HCT116 (cell line): Measurements from ENCODE around the gene RELL1. TPM values are rescaled to one million over a fixed set of nuclear protein-coding genes. Genes with fewer than 3 reads are reported as not detected.

Experiments
- ATAC-seq: fragments of 200-7000 bp; cut with Tn5 transposase; 2 replicates; pipeline ENCODE4 v1.9.1; 2020; ENCODE audit warnings: mild to moderate bottlenecking, moderate library complexity
- BruUV-seq: library from RNA; stranded (reverse); fragments of 400-500 nt; replicated peaks from 2 replicates; lab custom pipeline; 2021; lab: Mats Ljungman, UMichigan
- CTCF ChIA-PET: fragments of 300-600 bp; sonication (Branson Sonifier 250); formaldehyde crosslinking; loops from one replicate; lab custom pipeline; 2021; ENCODE audit warnings: antibody characterized with exemption; lab: Charles Lee
- POLR2A ChIA-PET: fragments of 300-600, 350-600 bp; sonication (Branson Sonifier 250); formaldehyde crosslinking; loops from one replicate; lab custom pipeline; 2021; ENCODE audit warnings: antibody characterized with exemption; lab: Charles Lee
- RAD21 ChIA-PET, 2 experiments: fragments of 300-600 bp; sonication (Branson Sonifier 250); formaldehyde crosslinking; loops; one replicate each; lab custom pipeline; 2023; ENCODE audit warnings: low total read pairs in 2 of 2; ENCODE audit not compliant: uncharacterized antibody in 2 of 2, unreplicated experiment in 2 of 2, low non-redundant PET in 1 of 2; lab: Charles Lee
- DNase-seq: peaks from one replicate; pipeline ENCODE4 v3.0.0-alpha.2; 2010; ENCODE audit warnings: low read depth, low spot score
- H2AFZ ChIP-seq: fragments of 200-600 bp; shearing (Covaris generic), sonication (generic); 2 replicates; pipeline ENCODE4 v1.6.1; 2017; ENCODE audit warnings: low read depth, mixed run types, mixed read lengths, antibody characterized with exemption, low read length; ENCODE audit not compliant: poor library complexity, severe bottlenecking
- H3K27ac ChIP-seq: 2 replicates; pipeline ENCODE4 v1.5.1; 2012; ENCODE audit warnings: low read depth, low read length
- H3K27me3 ChIP-seq: fragments of 200-600 bp; sonication (generic); 2 replicates; pipeline ENCODE4 v1.6.1; 2016; ENCODE audit warnings: mixed run types, low read length, mixed read lengths; ENCODE audit not compliant: insufficient read depth
- H3K36me3 ChIP-seq, 2 experiments: fragments of 200-500 bp in 1 of 2; fragments of 200-600 bp in 1 of 2; sonication (Bioruptor generic) in 1 of 2; sonication (generic) in 1 of 2; 2 replicates each; pipeline versions ENCODE4 v1.5.1 to v1.6.1; 2014 to 2016; ENCODE audit warnings: low read length in 2 of 2, inconsistent platforms in 1 of 2, mixed read lengths in 1 of 2, mixed run types in 1 of 2; ENCODE audit not compliant: insufficient read depth in 2 of 2, control insufficient read depth in 1 of 2
- H3K4me1 ChIP-seq, 2 experiments: fragments of 200-600 bp in 1 of 2; sonication (generic) in 1 of 2; 2 replicates each; pipeline versions ENCODE4 v1.5.1 to v1.6.1; 2012 to 2017; ENCODE audit warnings: low read length in 2 of 2, inconsistent platforms in 1 of 2, mild to moderate bottlenecking in 1 of 2, mixed read lengths in 1 of 2, mixed run types in 1 of 2, moderate library complexity in 1 of 2; ENCODE audit not compliant: insufficient read depth in 2 of 2, control insufficient read depth in 1 of 2
- H3K4me2 ChIP-seq: fragments of 200-600 bp; sonication (generic); 2 replicates; pipeline ENCODE4 v1.6.1; 2017; ENCODE audit warnings: mixed run types, low read length, mixed read lengths
- H3K4me3 ChIP-seq, 2 experiments: fragments of 200-600 bp in 1 of 2; sonication (generic) in 1 of 2; replicated peaks in 1 of 2; 2 replicates each; pipeline ENCODE4 v1.5.1; 2011 to 2016; ENCODE audit warnings: low read length in 2 of 2, control low read depth in 1 of 2, low read depth in 1 of 2, mild to moderate bottlenecking in 1 of 2, mixed read lengths in 1 of 2, mixed run types in 1 of 2
- H3K79me2 ChIP-seq: fragments of 200-600 bp; sonication (generic); 2 replicates; pipeline ENCODE4 v1.6.1; 2017; ENCODE audit warnings: mild to moderate bottlenecking, mixed run types, low read length, moderate library complexity, mixed read lengths; ENCODE audit not compliant: insufficient read depth
- H3K9ac ChIP-seq: fragments of 200-600 bp; sonication (generic); 2 replicates; pipeline ENCODE4 v1.6.1; 2016; ENCODE audit warnings: low read length, mixed read lengths
- H3K9me2 ChIP-seq: fragments of 200-600 bp; sonication (generic), shearing (Covaris generic); 2 replicates; pipeline ENCODE4 v1.6.1; 2017; ENCODE audit warnings: mixed run types, mild to moderate bottlenecking, moderate library complexity; ENCODE audit not compliant: insufficient read depth
- H3K9me3 ChIP-seq, 2 experiments: fragments of 200-500 bp in 1 of 2; fragments of 200-600 bp in 1 of 2; sonication (Bioruptor generic) in 1 of 2; sonication (generic) in 1 of 2; 2 replicates each; pipeline ENCODE4 v1.6.1; 2014 to 2017; ENCODE audit warnings: low read length in 2 of 2, mixed read lengths in 2 of 2, inconsistent platforms in 1 of 2, low read depth in 1 of 2, mild to moderate bottlenecking in 1 of 2, mixed run types in 1 of 2, moderate library complexity in 1 of 2; ENCODE audit not compliant: control insufficient read depth in 1 of 2, insufficient read depth in 1 of 2
- H4K20me1 ChIP-seq: fragments of 200-600 bp; sonication (generic), shearing (Covaris generic); 2 replicates; pipeline ENCODE4 v1.6.1; 2017; ENCODE audit warnings: mixed run types, mild to moderate bottlenecking, moderate library complexity; ENCODE audit not compliant: insufficient read depth
- ATF3 ChIP-seq: IDR thresholded peaks from 2 replicates; pipeline ENCODE4 v1.6.1; 2012
- CTCF ChIP-seq, 3 experiments: fragments of 200-600 bp in 1 of 3; sonication (generic) in 1 of 3; IDR thresholded peaks in 2 of 3; conservative IDR thresholded peaks in 1 of 3; 2 replicates each; pipeline ENCODE4 v1.5.1; 2012 to 2017; ENCODE audit warnings: low read depth in 2 of 3, low read length in 2 of 3, antibody characterized with exemption in 1 of 3, borderline replicate concordance in 1 of 3, control low read depth in 1 of 3, mild to moderate bottlenecking in 1 of 3, mixed read lengths in 1 of 3, mixed run types in 1 of 3, moderate library complexity in 1 of 3; ENCODE audit not compliant: insufficient read depth in 1 of 3
- EGR1 ChIP-seq: IDR thresholded peaks from 2 replicates; pipeline ENCODE4 v1.6.1; 2012; ENCODE audit warnings: low read depth
- EZH2 ChIP-seq: fragments of 200-600 bp; sonication (generic); IDR thresholded peaks from 2 replicates; pipeline ENCODE4 v1.6.1; 2017; ENCODE audit warnings: antibody characterized with exemption, mixed run types
- EZH2phosphoT487 ChIP-seq: fragments of 200-600 bp; IDR thresholded peaks from 2 replicates; pipeline ENCODE4 v1.6.1; 2018; ENCODE audit warnings: antibody characterized with exemption, borderline replicate concordance
- JUND ChIP-seq: IDR thresholded peaks from 2 replicates; pipeline ENCODE4 v1.6.1; 2012
- POLR2A ChIP-seq: IDR thresholded peaks from 2 replicates; pipeline ENCODE4 v1.7.0; 2011; ENCODE audit warnings: borderline replicate concordance; ENCODE audit not compliant: insufficient read depth, insufficient read length; ENCODE audit errors: extremely low read depth
- POLR2AphosphoS5 ChIP-seq: IDR thresholded peaks from 2 replicates; pipeline ENCODE4 v1.6.1; 2011; ENCODE audit warnings: mild to moderate bottlenecking, low read depth, low read length, moderate library complexity
- RAD21 ChIP-seq: IDR thresholded peaks from 2 replicates; pipeline ENCODE4 v1.6.1; 2012; ENCODE audit warnings: low read depth, mild to moderate bottlenecking
- REST ChIP-seq: IDR thresholded peaks from 2 replicates; pipeline ENCODE4 v1.6.1; 2012; ENCODE audit warnings: low read depth
- SRF ChIP-seq: IDR thresholded peaks from 2 replicates; pipeline ENCODE4 v1.6.1; 2012; ENCODE audit warnings: low read depth
- TCF7L2 ChIP-seq: IDR thresholded peaks from 2 replicates; pipeline ENCODE4 v1.7.0; 2011; ENCODE audit warnings: borderline replicate concordance, inconsistent platforms; ENCODE audit not compliant: insufficient read depth, insufficient read length; ENCODE audit errors: extremely low read depth
- YY1 ChIP-seq: IDR thresholded peaks from 2 replicates; pipeline ENCODE4 v1.6.1; 2011; ENCODE audit warnings: low read length, low read depth, moderate library complexity, mild to moderate bottlenecking; ENCODE audit not compliant: insufficient replicate concordance; ENCODE audit errors: extremely low read depth
- ZFX ChIP-seq: fragments of 450-650 bp; IDR thresholded peaks from 2 replicates; pipeline ENCODE4 v1.6.1; 2017
- ZNF274 ChIP-seq: fragments of 200-500 bp; sonication (Bioruptor generic); IDR thresholded peaks from 2 replicates; pipeline ENCODE4 v1.6.1; 2014; ENCODE audit warnings: mild to moderate bottlenecking, low read depth, low read length, inconsistent platforms
- intact Hi-C: fragments of 100-400 bp; cut with micrococcal nuclease; formaldehyde crosslinking; loops from 2 replicates; pipeline ENCODE4 v1.10.0; 2022
- total RNA-seq: library from RNA; stranded (reverse); gene quantifications from one replicate; pipeline ENCODE4 v1.2.1, GENCODE V29; 2021; ENCODE audit not compliant: unreplicated experiment
- TF ChIP-seq, protein P1 (sequence below): IDR thresholded peaks from 2 replicates; pipeline ENCODE4 v1.6.1; 2011; ENCODE audit warnings: mild to moderate bottlenecking, low read length, moderate library complexity; ENCODE audit not compliant: insufficient replicate concordance; ENCODE audit errors: extremely low read depth

Gene RELL1
- total RNA-seq, 1 experiment from 2014 or later, result 30.2 TPM

DNA sequence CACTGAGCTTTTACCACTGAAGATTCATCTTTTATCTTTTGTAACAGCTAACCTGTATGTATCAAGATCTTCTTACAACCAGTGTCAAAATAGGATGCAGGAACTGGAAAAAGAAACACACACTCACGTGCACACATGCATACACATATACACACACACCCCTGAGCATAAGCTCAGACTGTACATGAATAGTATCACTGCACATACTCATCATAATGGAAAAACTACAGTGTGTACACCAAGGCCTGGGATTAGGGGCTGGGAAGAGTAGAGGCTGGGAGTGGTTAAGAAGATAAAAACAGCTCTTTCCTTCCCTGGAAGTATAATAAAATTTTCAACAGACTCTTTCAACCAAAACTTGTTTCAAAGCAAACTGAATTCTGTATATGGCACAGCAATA lies 73.4 kb downstream of the RELL1 start:
- ATAC-seq (no peak), DNase-seq (no peak)
- no peak overlapping the region for H3K4me3 ChIP-seq
- ChIA-PET RAD21 (no interaction called here), POLR2A (no interaction called here), CTCF (interaction anchor here (1.4 kb wide), 1 partner anchor 10 kb away, joined by 5 read pairs; no protein-coding TSS in a partner anchor)
- no peak overlapping the region for H3K4me2 ChIP-seq
- intact Hi-C loops, result no loop called here
- no peaks in the 10 kb centered on the region for H3K27me3 ChIP-seq
- no peaks in the 10 kb centered on the region for H3K9me3 ChIP-seq
- H3K9me2 ChIP-seq, result no peaks in the 10 kb centered on the region
- no peak for TF ChIP-seq EZH2
- no peak for TF ChIP-seq POLR2A
- TF ChIP-seq ZFX, result no peak
- TF ChIP-seq, protein P1, sequence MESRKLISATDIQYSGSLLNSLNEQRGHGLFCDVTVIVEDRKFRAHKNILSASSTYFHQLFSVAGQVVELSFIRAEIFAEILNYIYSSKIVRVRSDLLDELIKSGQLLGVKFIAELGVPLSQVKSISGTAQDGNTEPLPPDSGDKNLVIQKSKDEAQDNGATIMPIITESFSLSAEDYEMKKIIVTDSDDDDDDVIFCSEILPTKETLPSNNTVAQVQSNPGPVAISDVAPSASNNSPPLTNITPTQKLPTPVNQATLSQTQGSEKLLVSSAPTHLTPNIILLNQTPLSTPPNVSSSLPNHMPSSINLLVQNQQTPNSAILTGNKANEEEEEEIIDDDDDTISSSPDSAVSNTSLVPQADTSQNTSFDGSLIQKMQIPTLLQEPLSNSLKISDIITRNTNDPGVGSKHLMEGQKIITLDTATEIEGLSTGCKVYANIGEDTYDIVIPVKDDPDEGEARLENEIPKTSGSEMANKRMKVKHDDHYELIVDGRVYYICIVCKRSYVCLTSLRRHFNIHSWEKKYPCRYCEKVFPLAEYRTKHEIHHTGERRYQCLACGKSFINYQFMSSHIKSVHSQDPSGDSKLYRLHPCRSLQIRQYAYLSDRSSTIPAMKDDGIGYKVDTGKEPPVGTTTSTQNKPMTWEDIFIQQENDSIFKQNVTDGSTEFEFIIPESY, result no peak
- no peak for TF ChIP-seq RAD21
- TF ChIP-seq YY1, result no peak
- no peak for TF ChIP-seq EZH2phosphoT487
- no peak for TF ChIP-seq TCF7L2
- no peak for TF ChIP-seq EGR1
- no peak for TF ChIP-seq JUND
- no peak for TF ChIP-seq SRF
- no peak for TF ChIP-seq ZNF274
- TF ChIP-seq CTCF (IDR thresholded peaks at IDR 0.05 in 2 of 3, conservative IDR thresholded peaks at IDR 0.05 in 1 of 3; ENCODE audit: borderline replicate concordance in 1 of 3, insufficient read depth in 1 of 3, low read depth in 2 of 3, low read length in 2 of 3), result no peak
- TF ChIP-seq POLR2AphosphoS5, result no peak
- TF ChIP-seq ATF3, result no peak
- no peak for TF ChIP-seq REST
- BruUV-seq, result TSS peak; percentile 44
- H2AFZ ChIP-seq, result no peak overlapping the region
- H3K79me2 ChIP-seq, result no peaks in the 10 kb centered on the region
- H4K20me1 ChIP-seq, result no peaks in the 10 kb centered on the region
- no peaks in the 10 kb centered on the region for H3K36me3 ChIP-seq
- no peak overlapping the region for H3K9ac ChIP-seq
- no peaks in the 10 kb centered on the region for H3K4me1 ChIP-seq
- H3K27ac ChIP-seq, result no peak overlapping the region
